ENCODE results near the gene C12orf56. TPM values are rescaled to one million over a fixed set of nuclear protein-coding genes. Genes with fewer than 3 reads are reported as not detected.
"Not testable (repeated sequence)": the region's sequence is repeated elsewhere in the genome, so short reads cannot be mapped to it uniquely, and the experiment has no call there.

Gene C12orf56
- polyA plus RNA-seq, 3 donors = 1.2 to 2.2 (median 1.2) TPM

DNA sequence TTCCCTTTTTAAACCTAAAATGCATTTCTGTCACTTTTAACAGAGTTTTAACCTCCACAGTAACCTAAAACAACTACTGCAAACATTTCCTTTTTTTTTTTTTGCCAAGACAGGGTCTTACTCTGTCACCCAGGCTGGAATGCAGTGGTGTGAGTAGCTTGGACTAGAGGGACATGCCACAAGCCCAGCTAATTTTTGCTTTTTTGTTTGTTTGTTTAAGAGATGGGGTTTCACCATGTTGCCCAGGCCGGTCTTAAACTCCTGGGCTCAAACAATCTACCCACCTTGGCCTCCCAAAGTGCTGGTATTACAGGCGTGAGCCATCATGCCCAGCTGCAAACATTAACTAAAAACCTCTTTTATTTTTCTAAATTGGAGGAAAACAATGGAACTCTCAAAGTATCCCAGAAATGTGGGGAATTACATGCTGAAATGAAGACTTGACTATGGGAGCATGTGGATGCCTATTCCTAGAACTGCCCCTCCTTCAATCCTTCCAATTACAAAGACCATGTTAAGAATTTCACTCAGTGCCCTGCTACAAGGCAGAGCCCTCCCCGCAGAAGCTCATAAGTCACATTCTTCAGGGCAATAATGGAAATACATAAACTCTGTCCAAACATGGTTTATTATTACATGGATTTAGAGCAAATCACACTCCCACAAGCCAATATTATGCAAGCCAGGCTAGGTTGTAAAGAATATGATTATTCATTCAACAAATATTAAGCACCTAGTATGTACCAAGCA, 66.9 kb downstream of the C12orf56 start:
- DNase-seq (ENCODE audit: extremely low read depth in 1 of 11, low read depth in 9 of 11, low spot score in 4 of 11) = no peak

DNA sequence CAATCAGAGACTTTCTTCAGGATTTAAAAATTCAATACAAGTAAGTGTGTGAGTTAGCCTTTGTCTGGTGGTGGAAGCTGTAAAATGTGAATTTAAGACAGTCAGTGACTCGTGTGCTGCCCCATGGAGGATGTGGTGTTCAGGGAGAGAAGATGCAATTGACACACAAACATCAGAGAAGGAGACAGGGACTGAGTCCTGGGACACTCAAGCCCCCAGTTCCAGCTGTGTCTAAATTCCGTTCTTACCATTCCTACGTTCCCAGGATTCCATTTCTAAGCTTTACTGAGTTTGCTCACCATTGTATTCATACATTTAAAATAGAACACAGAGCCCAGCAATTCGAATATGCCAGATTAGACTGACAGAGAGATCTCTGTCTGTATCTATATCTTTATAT, 67.6 kb downstream of the C12orf56 start:
- DNase-seq (ENCODE audit: extremely low read depth in 1 of 11, low read depth in 9 of 11, low spot score in 4 of 11) = no peak

DNA sequence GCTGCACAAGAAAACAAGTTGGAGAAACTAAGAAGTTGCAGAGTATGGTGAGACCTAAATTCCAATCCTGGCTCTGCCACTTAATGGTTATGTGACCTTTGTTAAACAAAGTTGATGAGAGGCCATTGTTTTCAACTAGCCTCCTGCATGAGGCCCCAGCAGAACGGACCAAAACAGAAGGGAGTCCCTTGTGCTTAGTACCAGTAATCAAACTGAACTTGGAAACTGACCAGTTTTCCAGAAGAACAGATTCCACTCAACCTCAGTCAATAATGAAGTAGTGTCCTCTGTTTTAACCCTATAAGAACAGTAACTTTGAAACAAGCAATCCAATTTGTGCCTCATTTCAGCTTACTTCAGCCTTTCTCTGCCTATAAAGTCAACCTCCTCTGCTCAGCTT, 69.9 kb downstream of the C12orf56 start:
- DNase-seq (ENCODE audit: extremely low read depth in 1 of 11, low read depth in 9 of 11, low spot score in 4 of 11) = no peak

DNA sequence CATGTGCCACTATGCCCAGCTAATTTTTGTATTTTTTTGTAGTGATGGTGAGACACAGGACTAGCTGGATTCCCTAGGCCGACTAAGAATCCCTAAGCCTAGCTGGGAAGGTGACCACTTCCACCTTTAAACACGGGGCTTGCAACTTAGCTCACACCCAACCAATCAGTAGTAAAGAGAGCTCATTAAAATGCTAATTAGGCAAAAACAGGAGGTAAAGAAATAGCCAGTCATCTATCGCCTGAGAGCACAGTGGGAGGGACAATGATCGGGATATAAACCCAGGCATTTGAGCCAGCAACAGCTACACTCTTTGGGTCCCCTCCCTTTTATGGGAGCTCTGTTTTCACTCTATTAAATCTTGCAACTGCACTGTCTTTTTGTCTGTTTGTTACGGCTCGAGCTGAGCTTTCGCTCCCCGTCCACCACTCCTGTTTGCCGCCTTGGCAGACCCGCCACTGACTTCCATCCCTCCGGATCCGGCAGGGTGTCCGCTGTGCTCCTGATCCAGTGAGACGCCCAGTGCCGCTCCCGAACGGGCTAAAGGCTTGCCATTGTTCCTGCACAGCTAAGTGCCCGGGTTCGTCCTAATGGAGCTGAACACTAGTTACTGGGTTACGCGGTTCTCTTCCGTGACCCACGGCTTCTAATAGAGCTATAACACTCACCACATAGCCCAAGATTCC, 70.9 kb downstream of the C12orf56 start:
- not testable (repeated sequence) for DNase-seq (ENCODE audit: extremely low read depth in 1 of 11, low read depth in 9 of 11, low spot score in 4 of 11)

DNA sequence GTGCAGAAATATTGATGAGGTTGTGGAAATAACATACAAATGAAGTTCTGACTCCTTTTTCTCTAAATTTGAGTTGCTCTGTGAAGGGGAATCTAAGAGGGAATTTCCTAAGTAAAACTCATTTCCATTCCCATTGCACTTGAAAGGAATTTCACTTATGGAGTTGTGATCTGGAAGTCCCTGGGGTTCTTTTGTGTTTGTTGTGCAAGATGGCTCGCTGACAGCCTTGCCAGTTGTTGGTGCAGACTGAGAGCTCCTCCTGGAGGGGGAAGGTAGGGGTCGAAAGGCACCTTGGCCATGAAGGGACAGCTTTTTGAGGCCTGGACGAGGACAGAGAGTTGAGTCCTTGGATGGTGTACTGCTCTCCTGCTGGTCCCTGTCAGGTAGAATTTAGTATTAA, 72.0 kb downstream of the C12orf56 start:
- DNase-seq (ENCODE audit: extremely low read depth in 1 of 11, low read depth in 9 of 11, low spot score in 4 of 11) = no peak

DNA sequence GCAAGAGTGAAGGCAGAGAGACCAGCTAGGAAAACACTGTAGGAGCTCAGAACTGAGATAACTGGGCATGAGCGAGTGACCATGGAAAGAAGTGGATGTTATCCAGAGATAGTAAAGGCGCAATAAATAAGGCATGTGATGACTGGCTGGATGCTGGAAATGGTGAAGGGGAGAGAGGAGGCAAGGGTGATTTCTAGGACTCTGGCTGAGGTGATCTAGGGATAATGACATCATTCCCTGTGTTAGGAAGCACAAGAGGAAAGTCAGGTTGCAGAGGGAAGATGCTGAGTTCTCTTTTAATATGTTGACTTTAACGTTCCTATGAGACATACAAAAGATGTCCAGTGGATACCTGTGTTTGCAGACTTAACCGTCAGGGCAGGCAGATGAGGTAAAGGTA, 78.7 kb downstream of the C12orf56 start:
- no peak for DNase-seq (ENCODE audit: extremely low read depth in 1 of 11, low read depth in 9 of 11, low spot score in 4 of 11)

DNA sequence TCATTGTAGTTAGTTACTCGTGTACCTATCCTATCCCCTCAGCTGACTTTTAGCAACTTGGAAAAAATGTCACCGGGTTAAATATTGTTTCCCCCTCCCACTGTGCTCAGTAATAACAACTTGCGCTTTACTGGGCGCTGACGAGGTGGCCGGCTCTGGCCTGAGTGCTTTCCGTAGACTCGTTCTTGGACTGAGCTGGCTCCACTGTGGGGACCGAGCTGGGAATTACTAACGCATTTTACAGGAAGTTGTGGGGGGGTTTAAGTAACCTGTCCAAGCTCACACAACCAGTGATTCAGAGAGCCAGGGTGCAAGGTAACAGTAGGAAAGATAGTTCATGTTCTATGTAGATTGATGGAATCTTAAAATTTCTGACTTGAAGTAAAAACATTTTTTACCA, 86.0 kb downstream of the C12orf56 start:
- no peak for DNase-seq (ENCODE audit: extremely low read depth in 1 of 11, low read depth in 9 of 11, low spot score in 4 of 11)

DNA sequence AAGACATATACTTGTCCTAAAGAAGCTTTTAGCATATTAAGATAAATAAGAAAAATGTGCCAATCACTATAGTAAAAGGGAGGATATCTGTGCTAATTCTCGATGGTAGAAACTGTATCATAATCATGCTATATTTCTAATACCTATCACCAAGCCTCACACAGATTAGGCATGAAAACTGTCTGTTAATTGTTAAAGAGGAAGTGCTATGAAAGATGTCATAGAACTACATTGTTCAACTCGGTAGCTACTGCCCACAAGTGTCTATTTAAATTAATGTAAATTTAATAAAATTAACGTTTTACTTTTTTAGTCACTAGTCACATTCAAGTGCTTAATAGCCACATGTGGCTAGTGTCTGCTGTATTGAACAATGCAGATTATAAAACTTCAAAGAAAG, 90.9 kb downstream of the C12orf56 start:
- DNase-seq (ENCODE audit: extremely low read depth in 1 of 11, low read depth in 9 of 11, low spot score in 4 of 11) = no peak

DNA sequence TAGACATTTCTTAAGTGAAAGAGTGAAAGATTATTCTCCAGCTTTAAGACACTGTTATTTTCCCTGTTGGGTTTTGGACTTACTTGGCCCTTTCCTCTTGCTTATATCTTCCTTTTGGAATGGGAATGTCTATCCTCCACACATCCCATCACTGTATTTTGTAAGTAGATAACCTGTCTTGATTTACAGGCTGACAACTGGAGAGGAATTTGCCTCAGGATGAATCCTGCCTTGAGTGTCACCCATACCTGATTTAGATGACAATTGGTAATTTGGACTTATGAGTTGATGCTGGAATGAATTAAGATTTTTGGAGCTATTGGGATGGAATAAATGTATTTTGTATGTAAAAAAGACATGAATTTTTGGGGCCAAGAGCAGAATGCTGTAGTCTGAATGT, 94.3 kb downstream of the C12orf56 start:
- no peak for DNase-seq (ENCODE audit: extremely low read depth in 1 of 11, low read depth in 9 of 11, low spot score in 4 of 11)

DNA sequence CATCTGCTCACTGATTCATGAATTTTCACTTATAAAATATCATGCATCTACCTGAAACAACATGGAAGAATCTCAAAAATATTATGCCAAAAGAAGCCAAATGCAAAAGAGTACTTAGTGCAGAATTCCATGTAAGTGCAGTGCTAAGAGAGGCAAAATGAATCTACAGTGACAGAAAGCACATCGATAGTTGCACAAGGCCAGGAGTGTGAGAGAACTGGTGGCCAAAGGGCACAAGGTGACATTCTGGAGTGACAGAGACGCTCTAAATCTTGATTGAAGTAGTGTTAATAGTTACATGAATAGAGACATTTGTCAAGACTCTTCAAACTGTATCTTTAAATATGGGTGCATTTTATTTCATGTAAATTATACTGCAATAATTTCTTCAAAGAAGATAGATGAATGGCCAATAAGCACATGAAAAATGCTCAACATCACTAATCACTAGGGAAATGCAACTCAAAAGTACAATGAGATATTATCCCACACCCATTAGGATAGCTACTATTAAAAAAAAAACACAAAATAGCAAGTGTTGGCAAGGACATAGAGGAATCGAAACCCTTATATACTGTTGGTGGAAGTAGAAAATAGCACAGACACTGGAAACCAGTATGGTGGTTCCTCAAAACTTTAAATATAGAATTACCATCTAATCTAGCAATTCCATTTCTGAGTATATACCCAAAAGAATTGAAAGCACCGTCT, 96.7 kb downstream of the C12orf56 start:
- DNase-seq (ENCODE audit: extremely low read depth in 1 of 11, low read depth in 9 of 11, low spot score in 4 of 11) = no peak

DNA sequence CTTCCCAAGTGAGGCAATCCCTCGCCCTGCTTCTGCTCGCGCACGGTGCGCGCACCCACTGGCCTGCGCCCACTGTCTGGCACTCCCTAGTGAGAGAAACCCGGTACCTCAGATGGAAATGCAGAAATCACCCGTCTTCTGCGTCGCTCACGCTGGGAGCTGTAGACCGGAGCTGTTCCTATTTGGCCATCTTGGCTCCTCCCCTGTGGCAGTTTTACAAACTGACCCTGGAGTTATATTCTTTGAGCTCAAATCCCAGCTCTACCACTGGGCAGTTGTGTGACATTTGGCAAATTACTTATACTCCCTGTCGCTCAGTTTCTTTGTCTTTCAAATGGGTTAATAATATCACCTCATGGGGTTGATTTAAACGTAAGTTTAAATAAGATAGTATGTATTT, 97.4 kb downstream of the C12orf56 start:
- DNase-seq (ENCODE audit: extremely low read depth in 1 of 11, low read depth in 9 of 11, low spot score in 4 of 11) = not testable (repeated sequence)

DNA sequence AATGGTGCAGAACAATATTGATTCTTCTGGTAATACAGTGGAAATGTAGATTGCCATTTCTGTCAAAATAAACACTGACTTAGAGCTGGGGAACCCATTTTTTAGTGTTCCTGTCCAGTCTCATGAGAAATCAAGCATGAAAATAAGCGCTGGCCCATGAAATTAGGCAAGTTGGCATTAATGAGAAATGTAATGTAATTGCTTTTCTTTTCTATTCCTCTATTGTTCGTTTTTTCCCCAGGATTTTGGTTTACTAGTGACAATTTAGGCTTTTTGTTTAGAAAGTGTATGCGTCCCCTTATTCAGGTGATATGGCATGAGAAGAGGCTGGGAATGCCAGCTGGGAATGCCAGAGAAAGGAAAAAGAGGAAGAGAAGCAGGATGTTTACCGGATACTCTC, 104.0 kb downstream of the C12orf56 start:
- DNase-seq (ENCODE audit: extremely low read depth in 1 of 11, low read depth in 9 of 11, low spot score in 4 of 11) = peak in 1 of 11 donors; percentile 14

DNA sequence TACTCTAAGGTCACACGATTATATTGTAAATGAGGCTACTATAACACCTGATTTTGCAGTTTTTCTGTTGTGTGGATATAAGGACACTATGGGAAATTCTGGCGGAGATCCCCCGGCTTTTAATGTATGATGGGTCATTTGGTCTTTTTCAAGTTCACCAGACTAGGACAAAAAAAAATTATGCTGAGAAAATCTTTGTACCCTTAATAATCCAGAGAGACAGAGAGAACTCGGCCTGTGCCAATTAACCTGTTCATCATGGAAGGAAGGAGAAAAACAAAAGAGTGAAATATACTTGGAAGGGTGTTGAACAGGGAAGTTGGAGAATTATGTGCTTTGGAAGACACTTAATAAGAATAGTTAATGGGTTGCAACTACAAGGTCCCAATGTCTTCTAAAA, 106.3 kb downstream of the C12orf56 start:
- DNase-seq (ENCODE audit: extremely low read depth in 1 of 11, low read depth in 9 of 11, low spot score in 4 of 11) = no peak

DNA sequence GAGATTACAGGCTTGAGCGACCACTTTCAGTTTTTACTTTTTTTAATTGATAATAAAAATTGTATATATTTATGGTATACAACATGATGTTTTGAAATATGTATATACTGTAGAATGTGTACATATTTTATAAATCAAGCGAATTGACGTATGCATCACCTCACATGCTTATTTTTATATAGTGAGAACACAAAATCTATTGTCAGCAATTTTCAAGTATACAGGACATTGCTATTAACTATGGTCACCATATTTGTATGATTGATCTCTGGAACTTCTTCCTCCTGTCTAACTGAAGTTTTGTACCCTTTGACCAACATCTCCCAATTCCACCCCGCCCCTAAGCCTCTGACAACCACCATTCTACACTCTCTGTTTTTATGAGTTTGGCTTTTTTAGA, 112.1 kb downstream of the C12orf56 start:
- DNase-seq (ENCODE audit: extremely low read depth in 1 of 11, low read depth in 9 of 11, low spot score in 4 of 11) = no peak

DNA sequence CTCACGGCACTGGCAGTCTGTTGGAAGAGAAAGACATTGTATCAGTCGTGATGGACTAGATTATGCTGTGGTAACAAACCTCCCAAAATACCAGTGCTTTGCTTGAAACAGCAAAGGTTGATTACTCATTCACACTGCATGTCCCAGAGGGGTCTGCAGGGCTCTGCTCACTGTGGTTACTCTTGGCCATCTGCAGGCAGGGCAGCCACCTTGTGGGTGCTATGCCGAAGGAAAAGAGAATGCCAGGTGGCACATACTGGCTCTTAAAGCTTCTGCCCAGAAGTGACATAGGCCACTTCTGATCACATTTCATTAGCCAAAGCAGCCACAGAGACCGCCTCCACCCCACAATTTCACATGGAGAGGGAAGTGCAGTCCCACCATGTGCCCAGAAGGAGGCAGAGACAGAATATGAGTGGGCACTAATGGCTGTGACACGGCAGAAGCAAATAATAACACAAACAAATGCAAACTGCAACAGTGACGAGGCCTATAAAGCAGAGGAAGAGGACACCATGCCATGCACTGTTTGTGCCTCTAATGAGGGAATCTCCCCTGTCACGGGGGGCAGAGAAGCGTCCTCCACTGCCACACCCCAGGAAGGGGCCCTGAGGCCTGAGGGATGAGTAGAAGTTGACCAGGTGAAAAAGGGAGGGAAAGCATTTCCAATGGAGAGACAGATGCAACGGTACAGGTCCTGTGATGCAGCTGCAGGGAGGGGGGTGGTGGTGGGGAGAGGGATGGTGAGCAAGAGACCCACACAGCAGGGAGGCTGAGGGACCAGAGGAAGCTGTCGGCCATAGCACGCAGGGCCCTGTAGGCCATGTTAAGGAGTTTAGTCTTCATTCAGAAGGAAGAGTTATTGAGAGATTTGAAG, 116.8 kb downstream of the C12orf56 start:
- no peak for DNase-seq (ENCODE audit: extremely low read depth in 1 of 11, low read depth in 9 of 11, low spot score in 4 of 11)

DNA sequence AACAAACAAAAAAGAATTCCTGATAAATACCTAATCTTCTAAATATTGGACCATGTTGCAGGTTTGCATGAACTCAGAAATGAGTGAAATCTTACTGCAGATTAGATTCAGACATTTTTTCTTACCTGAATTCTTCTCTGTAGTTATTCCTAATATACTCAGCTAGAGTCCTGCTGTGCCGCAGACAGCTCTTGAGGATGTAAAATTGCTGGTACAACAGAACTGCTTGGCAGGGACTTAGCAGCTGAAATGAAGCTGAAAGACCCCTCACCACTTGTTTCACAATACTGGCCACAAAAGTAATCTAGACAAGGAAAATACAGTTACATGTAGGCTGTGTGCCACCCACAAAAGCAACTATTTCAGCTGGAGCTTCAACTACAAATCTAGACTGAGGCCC, 120.1 kb downstream of the C12orf56 start:
- no peak for DNase-seq (ENCODE audit: extremely low read depth in 1 of 11, low read depth in 9 of 11, low spot score in 4 of 11)

DNA sequence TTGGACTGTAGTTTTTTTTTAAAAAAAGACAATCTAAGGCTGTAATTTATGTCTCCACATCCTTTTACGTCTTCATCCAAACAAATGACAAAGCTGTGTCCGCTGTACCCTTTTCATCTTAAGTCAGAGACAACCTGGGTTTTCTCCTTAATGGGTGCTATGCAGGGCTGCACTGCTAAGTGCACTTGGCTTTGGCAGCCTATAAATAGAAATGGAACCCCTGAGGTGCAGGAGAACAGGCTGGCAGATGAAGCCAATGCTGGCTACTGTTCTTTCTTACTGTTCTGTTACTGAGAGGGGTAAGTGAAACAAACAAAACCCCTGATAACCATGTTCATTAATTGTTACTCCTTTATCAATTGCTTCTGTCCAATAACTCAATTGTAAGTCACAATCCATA, 121.4 kb downstream of the C12orf56 start:
- no peak for DNase-seq (ENCODE audit: extremely low read depth in 1 of 11, low read depth in 9 of 11, low spot score in 4 of 11)

DNA sequence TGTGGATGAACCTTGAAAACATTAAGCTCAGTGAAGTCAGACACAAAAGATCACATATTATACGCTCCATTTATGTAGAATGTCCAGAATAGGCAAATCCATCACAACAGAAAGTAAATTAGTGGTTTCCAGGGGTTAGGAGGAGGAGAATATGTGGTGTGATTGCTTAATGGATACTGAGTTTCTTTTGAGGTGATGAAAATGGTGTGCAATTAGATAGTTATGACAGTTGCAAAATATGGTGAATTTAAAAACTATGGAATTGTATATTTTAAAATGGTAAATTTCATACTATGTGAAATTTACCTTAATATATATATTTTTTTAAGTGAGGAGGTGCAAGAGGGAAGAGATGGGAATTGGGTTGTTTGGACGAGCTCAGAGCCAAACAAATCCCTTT, 122.1 kb downstream of the C12orf56 start:
- no peak for DNase-seq (ENCODE audit: extremely low read depth in 1 of 11, low read depth in 9 of 11, low spot score in 4 of 11)

DNA sequence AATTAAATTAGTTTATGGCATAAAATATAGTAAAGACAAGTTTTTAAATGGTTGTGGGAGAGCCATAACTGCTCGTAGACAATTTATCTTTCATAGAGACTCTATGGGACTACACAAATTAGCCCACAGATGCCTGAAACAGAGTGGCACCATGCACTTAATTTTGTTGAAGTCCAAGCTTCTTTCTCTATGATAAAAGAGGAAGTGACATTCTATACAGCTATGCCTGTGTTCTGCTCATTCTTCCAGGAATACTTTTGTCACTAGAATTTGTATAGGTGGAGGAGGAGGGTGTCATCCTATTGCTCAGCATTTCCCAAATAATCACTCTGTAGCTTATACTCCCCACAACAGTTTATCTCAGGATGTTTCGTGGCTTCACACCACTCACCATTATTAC, 124.7 kb downstream of the C12orf56 start:
- DNase-seq (ENCODE audit: extremely low read depth in 1 of 11, low read depth in 9 of 11, low spot score in 4 of 11) = no peak

Measured in renal cortex interstitium (tissue), 11 donors.